Body of pancreas (tissue), 4 donors: ENCODE measurements around the gene TBC1D24.

Source experiments
- CTCF ChIP-seq, 7 experiments: fragments of 450-650 bp in 4 of 7; fragments of 200-600 bp in 3 of 7; sonication (generic) in 3 of 7; IDR thresholded peaks; one replicate each; pipeline ENCODE4 v1.5.1; 2016 to 2019; ENCODE audit warnings: antibody characterized with exemption in 7 of 7
- POLR2A ChIP-seq, 3 donors: fragments of 450-650 bp; IDR thresholded peaks; one replicate each; pipeline ENCODE4 v1.6.1; 2016; ENCODE audit warnings: antibody characterized with exemption in 3 of 3, mild to moderate bottlenecking in 2 of 3

GRCh38 chr16:2452650-2453049 is 22.3 kb upstream of the TBC1D24 start:
- TF ChIP-seq POLR2A (IDR thresholded peaks at IDR 0.05) (no peak), CTCF (IDR thresholded peaks at IDR 0.05) (no peak)
